GM19035 (cell line): ENCODE measurements around the gene TMC2.
"Not testable (repeated sequence)": the region's sequence is repeated elsewhere in the genome, so short reads cannot be mapped to it uniquely, and the experiment has no call there.

Experiments
- ATAC-seq: cut with Tn5 transposase; IDR thresholded peaks from one replicate; pipeline ENCODE4 v1.9.1; 2021; ENCODE audit not compliant: unreplicated experiment

TMC2 gene

GRCh38 chr20:2658414-2659354 lies 122.3 kb downstream of the TMC2 start:
- no peak for ATAC-seq

GRCh38 chr20:2659547-2659946 lies 123.2 kb downstream of the TMC2 start:
- no peak for ATAC-seq

GRCh38 chr20:2663364-2663886 lies 127.1 kb downstream of the TMC2 start:
- no peak for ATAC-seq

- peak; percentile 91 for ATAC-seq
Measured at GRCh38 chr20:2663887-2664719, 127.7 kb downstream of the TMC2 start, which contains the start of gene IDH3B. TSS of gene IDH3B (minus strand) at chr20:2664216. CDS start at chr20:2664188, 28 bp downstream.

GRCh38 chr20:2671977-2672376 lies 135.6 kb downstream of the TMC2 start:
- ATAC-seq: no peak

GRCh38 chr20:2672446-2672845 lies 136.1 kb downstream of the TMC2 start:
- no peak for ATAC-seq

GRCh38 chr20:2673453-2673852 lies 137.1 kb downstream of the TMC2 start:
- no peak for ATAC-seq

GRCh38 chr20:2680046-2680445 lies 143.7 kb downstream of the TMC2 start:
- no peak for ATAC-seq

GRCh38 chr20:2682040-2682439 lies 145.7 kb downstream of the TMC2 start:
- not testable (repeated sequence) for ATAC-seq

GRCh38 chr20:2684817-2685216 lies 148.4 kb downstream of the TMC2 start:
- ATAC-seq: not testable (repeated sequence)

- no peak for ATAC-seq
Measured at GRCh38 chr20:2687514-2687913, 151.1 kb downstream of the TMC2 start.

GRCh38 chr20:2688041-2688591 lies 151.7 kb downstream of the TMC2 start:
- ATAC-seq: no peak

- no peak for ATAC-seq
Measured at GRCh38 chr20:2690213-2690612, 153.8 kb downstream of the TMC2 start.

- ATAC-seq: no peak
Measured at GRCh38 chr20:2690718-2691117, 154.3 kb downstream of the TMC2 start.

GRCh38 chr20:2691127-2691526 lies 154.8 kb downstream of the TMC2 start:
- ATAC-seq: no peak
